ENCODE measurements around the gene CD34.

Gene CD34

GRCh38 chr1:207941665-207942064 lies 30.7 kb upstream of the CD34 start:
- no peak; the same call in 2 of the 3 replicates for ATAC-seq

GRCh38 chr1:207938016-207938415 lies 27.1 kb upstream of the CD34 start:
- ATAC-seq, result peak; percentile 90
- TF ChIP-seq CSDC2 (CRISPR knock-in tag; IDR thresholded peaks at IDR 0.05) (no peak), PPARA (CRISPR knock-in tag; IDR thresholded peaks at IDR 0.05; ENCODE audit: borderline replicate concordance) (no peak), TCF4 (CRISPR knock-in tag; IDR thresholded peaks at IDR 0.05; ENCODE audit: borderline replicate concordance) (no peak), OSR1 (CRISPR knock-in tag; IDR thresholded peaks at IDR 0.05) (no peak), GLIS3 (CRISPR knock-in tag; IDR thresholded peaks at IDR 0.05) (no peak), ISL1 (CRISPR knock-in tag; IDR thresholded peaks at IDR 0.05) (no peak), CSRNP3 (CRISPR knock-in tag; IDR thresholded peaks at IDR 0.05) (no peak), RARB (CRISPR knock-in tag; IDR thresholded peaks at IDR 0.05) (no peak), ZC3H10 (CRISPR knock-in tag; IDR thresholded peaks at IDR 0.05) (no peak), SNAI2 (CRISPR knock-in tag; IDR thresholded peaks at IDR 0.05) (no peak), ZFP3 (CRISPR knock-in tag; IDR thresholded peaks at IDR 0.05) (no peak), ESRRG (CRISPR knock-in tag; IDR thresholded peaks at IDR 0.05) (no peak), PATZ1 (CRISPR knock-in tag; IDR thresholded peaks at IDR 0.05; ENCODE audit: borderline replicate concordance) (no peak)
- TF ChIP-seq, protein P1, sequence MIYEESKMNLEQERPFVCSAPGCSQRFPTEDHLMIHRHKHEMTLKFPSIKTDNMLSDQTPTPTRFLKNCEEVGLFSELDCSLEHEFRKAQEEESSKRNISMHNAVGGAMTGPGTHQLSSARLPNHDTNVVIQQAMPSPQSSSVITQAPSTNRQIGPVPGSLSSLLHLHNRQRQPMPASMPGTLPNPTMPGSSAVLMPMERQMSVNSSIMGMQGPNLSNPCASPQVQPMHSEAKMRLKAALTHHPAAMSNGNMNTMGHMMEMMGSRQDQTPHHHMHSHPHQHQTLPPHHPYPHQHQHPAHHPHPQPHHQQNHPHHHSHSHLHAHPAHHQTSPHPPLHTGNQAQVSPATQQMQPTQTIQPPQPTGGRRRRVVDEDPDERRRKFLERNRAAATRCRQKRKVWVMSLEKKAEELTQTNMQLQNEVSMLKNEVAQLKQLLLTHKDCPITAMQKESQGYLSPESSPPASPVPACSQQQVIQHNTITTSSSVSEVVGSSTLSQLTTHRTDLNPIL (CRISPR knock-in tag; IDR thresholded peaks at IDR 0.05; ENCODE audit: low read depth), result no peak

More at GRCh38 chr1:207941665-207942064, 30.7 kb upstream of the CD34 start:
- TF ChIP-seq ZFP30 (CRISPR knock-in tag; IDR thresholded peaks at IDR 0.05), result no peak

- TF ChIP-seq ZC3H10 (CRISPR knock-in tag; IDR thresholded peaks at IDR 0.05) (no peak), ZNF565 (CRISPR knock-in tag; conservative IDR thresholded peaks at IDR 0.05; ENCODE audit: low read depth) (no peak), ISL1 (CRISPR knock-in tag; IDR thresholded peaks at IDR 0.05) (no peak), ARNTL (CRISPR knock-in tag; IDR thresholded peaks at IDR 0.05; ENCODE audit: borderline replicate concordance, low read depth) (no peak), TOX (CRISPR knock-in tag; IDR thresholded peaks at IDR 0.05; ENCODE audit: borderline replicate concordance) (no peak), ZNF8 (CRISPR knock-in tag; IDR thresholded peaks at IDR 0.05) (no peak), ZFP30 (CRISPR knock-in tag; IDR thresholded peaks at IDR 0.05) (no peak), PATZ1 (CRISPR knock-in tag; IDR thresholded peaks at IDR 0.05; ENCODE audit: borderline replicate concordance) (no peak), SNAI2 (CRISPR knock-in tag; IDR thresholded peaks at IDR 0.05) (no peak), ESRRG (CRISPR knock-in tag; IDR thresholded peaks at IDR 0.05) (no peak), ZNF70 (CRISPR knock-in tag; IDR thresholded peaks at IDR 0.05) (no peak), TCF4 (CRISPR knock-in tag; IDR thresholded peaks at IDR 0.05; ENCODE audit: borderline replicate concordance) (no peak), GLIS3 (CRISPR knock-in tag; IDR thresholded peaks at IDR 0.05) (no peak), OSR1 (CRISPR knock-in tag; IDR thresholded peaks at IDR 0.05) (no peak), RARB (CRISPR knock-in tag; IDR thresholded peaks at IDR 0.05) (no peak), ZFP3 (CRISPR knock-in tag; IDR thresholded peaks at IDR 0.05) (no peak), BACH2 (CRISPR knock-in tag; IDR thresholded peaks at IDR 0.05; ENCODE audit: borderline replicate concordance) (no peak)
- TF ChIP-seq, protein P1 (CRISPR knock-in tag; IDR thresholded peaks at IDR 0.05; ENCODE audit: low read depth), result no peak
- peak; percentile 62 for ATAC-seq
Observed at GRCh38 chr1:207937204-207937603, 26.3 kb upstream of the CD34 start.

GRCh38 chr1:207935166-207935583 lies 24.2 kb upstream of the CD34 start:
- ATAC-seq, result no peak
- TF ChIP-seq OSR1 (CRISPR knock-in tag; IDR thresholded peaks at IDR 0.05) (no peak), SNAI2 (CRISPR knock-in tag; IDR thresholded peaks at IDR 0.05) (no peak), ESRRG (CRISPR knock-in tag; IDR thresholded peaks at IDR 0.05) (no peak), ZNF70 (CRISPR knock-in tag; IDR thresholded peaks at IDR 0.05) (no peak), GLIS3 (CRISPR knock-in tag; IDR thresholded peaks at IDR 0.05) (no peak), PPARA (CRISPR knock-in tag; IDR thresholded peaks at IDR 0.05; ENCODE audit: borderline replicate concordance) (no peak), ZNF8 (CRISPR knock-in tag; IDR thresholded peaks at IDR 0.05) (no peak), ARNTL (CRISPR knock-in tag; IDR thresholded peaks at IDR 0.05; ENCODE audit: borderline replicate concordance, low read depth) (no peak), CSDC2 (CRISPR knock-in tag; IDR thresholded peaks at IDR 0.05) (no peak), TOX (CRISPR knock-in tag; IDR thresholded peaks at IDR 0.05; ENCODE audit: borderline replicate concordance) (no peak), TCF4 (CRISPR knock-in tag; IDR thresholded peaks at IDR 0.05; ENCODE audit: borderline replicate concordance) (no peak), ZFP3 (CRISPR knock-in tag; IDR thresholded peaks at IDR 0.05) (no peak), ZNF565 (CRISPR knock-in tag; conservative IDR thresholded peaks at IDR 0.05; ENCODE audit: low read depth) (no peak)
- TF ChIP-seq, protein P1 (CRISPR knock-in tag; IDR thresholded peaks at IDR 0.05; ENCODE audit: low read depth), result no peak
- TF ChIP-seq, protein P2, sequence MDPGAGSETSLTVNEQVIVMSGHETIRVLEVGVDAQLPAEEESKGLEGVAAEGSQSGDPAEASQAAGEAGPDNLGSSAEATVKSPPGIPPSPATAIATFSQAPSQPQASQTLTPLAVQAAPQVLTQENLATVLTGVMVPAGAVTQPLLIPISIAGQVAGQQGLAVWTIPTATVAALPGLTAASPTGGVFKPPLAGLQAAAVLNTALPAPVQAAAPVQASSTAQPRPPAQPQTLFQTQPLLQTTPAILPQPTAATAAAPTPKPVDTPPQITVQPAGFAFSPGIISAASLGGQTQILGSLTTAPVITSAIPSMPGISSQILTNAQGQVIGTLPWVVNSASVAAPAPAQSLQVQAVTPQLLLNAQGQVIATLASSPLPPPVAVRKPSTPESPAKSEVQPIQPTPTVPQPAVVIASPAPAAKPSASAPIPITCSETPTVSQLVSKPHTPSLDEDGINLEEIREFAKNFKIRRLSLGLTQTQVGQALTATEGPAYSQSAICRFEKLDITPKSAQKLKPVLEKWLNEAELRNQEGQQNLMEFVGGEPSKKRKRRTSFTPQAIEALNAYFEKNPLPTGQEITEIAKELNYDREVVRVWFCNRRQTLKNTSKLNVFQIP (CRISPR knock-in tag; IDR thresholded peaks at IDR 0.05; ENCODE audit: borderline replicate concordance, low read depth), result no peak

All from SK-N-SH treated with all-trans-retinoic acid at 6 μM for 48 hours (cell line).